Measurements from ENCODE around the gene SMIM5. TPM values are rescaled to one million over a fixed set of nuclear protein-coding genes. Genes with fewer than 3 reads are reported as not detected.

SMIM5 gene
- total and polyA plus RNA-seq, 2 donors (not counting 3 experiments of a cell fraction or from before 2014, with no cell fraction given): not detected

DNA sequence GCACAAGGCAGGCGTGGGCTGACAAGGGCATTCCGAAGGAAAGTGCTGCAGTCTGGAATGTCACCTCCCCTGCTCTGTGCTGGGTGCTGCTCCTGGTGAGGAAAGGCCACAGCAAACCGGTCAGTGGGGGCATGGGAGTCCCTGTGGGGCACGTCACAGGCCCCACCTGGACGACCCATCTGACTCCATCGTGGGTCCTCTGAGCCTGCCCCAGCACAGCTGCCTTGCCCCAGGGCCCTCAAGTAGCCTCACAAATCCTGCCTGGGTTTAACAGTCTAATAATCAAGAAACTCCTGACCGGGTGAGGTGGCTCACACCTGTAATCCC, 48.4 kb upstream of the SMIM5 start:
- no peak overlapping the region for H3K9ac ChIP-seq (replicated peaks; ENCODE audit: extremely low read depth, insufficient read depth, low read length)
- H3K9me3 ChIP-seq (replicated peaks; ENCODE audit: control insufficient read depth, insufficient read depth, low read length): no peaks in the 10 kb centered on the region
- no TSS peak for BruUV-seq (replicated peaks)
- CTCF ChIA-PET: no interaction called here
- H3K9me1 ChIP-seq (replicated peaks; ENCODE audit: control insufficient read depth, extremely low read depth, insufficient read depth, low read length): no peaks in the 10 kb centered on the region
- intact Hi-C loops (cut with micrococcal nuclease): no loop called here
- no peak overlapping the region for H2AFZ ChIP-seq (ENCODE audit: low read depth, low read length)
- TF ChIP-seq, protein P1, sequence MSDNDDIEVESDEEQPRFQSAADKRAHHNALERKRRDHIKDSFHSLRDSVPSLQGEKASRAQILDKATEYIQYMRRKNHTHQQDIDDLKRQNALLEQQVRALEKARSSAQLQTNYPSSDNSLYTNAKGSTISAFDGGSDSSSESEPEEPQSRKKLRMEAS (IDR thresholded peaks at IDR 0.05; ENCODE audit: insufficient read depth, insufficient read length): no peak
- TF ChIP-seq GATA2 (IDR thresholded peaks at IDR 0.05; ENCODE audit: insufficient read depth, insufficient read length, low read depth, low read length) (no peak), JUN (IDR thresholded peaks at IDR 0.05; ENCODE audit: borderline replicate concordance, insufficient read depth, insufficient read length, low read depth) (no peak), POLR2A (IDR thresholded peaks at IDR 0.05; ENCODE audit: low read depth, low read length) (no peak), POLR2AphosphoS5 (IDR thresholded peaks at IDR 0.05; ENCODE audit: insufficient read depth, low read depth, low read length) (no peak), MYC (IDR thresholded peaks at IDR 0.05; ENCODE audit: low read depth, low read length) (no peak)
- H3K4me1 ChIP-seq (ENCODE audit: control insufficient read depth, extremely low read depth, insufficient read depth, low read length): peaks cover 3% of the 10 kb centered on the region
- H3K27ac ChIP-seq (ENCODE audit: insufficient read depth, low read depth, low read length): no peak overlapping the region
- POLR2A ChIA-PET: no interaction called here
- H3K36me3 ChIP-seq (ENCODE audit: control insufficient read depth in 2 of 2, extremely low read depth in 1 of 2, insufficient read depth in 2 of 2, low read length in 2 of 2): no peaks in the 10 kb centered on the region
- DNase-seq (ENCODE audit: low read depth, low spot score) (no peak), FAIRE-seq (no peak)
- H3K4me2 ChIP-seq (ENCODE audit: insufficient read depth, low read length): no peak overlapping the region
- H3K27me3 ChIP-seq (ENCODE audit: control insufficient read depth in 2 of 2, insufficient read depth in 2 of 2, low read length in 2 of 2): no peaks in the 10 kb centered on the region
- H4K20me1 ChIP-seq (replicated peaks; ENCODE audit: control insufficient read depth, extremely low read depth, insufficient read depth, low read length): no peaks in the 10 kb centered on the region
- dilution Hi-C loops (cut with MboI; ENCODE audit: extremely low pct_ligation_motif_present, low sequenced_read_pairs): no loop called here
- no peaks in the 10 kb centered on the region for H3K79me2 ChIP-seq (ENCODE audit: control insufficient read depth, insufficient read depth, low read length)
- H3K4me3 ChIP-seq (replicated peaks in 1 of 3; ENCODE audit: insufficient read depth in 1 of 3, low read depth in 1 of 3, low read length in 3 of 3): no peak overlapping the region

DNA sequence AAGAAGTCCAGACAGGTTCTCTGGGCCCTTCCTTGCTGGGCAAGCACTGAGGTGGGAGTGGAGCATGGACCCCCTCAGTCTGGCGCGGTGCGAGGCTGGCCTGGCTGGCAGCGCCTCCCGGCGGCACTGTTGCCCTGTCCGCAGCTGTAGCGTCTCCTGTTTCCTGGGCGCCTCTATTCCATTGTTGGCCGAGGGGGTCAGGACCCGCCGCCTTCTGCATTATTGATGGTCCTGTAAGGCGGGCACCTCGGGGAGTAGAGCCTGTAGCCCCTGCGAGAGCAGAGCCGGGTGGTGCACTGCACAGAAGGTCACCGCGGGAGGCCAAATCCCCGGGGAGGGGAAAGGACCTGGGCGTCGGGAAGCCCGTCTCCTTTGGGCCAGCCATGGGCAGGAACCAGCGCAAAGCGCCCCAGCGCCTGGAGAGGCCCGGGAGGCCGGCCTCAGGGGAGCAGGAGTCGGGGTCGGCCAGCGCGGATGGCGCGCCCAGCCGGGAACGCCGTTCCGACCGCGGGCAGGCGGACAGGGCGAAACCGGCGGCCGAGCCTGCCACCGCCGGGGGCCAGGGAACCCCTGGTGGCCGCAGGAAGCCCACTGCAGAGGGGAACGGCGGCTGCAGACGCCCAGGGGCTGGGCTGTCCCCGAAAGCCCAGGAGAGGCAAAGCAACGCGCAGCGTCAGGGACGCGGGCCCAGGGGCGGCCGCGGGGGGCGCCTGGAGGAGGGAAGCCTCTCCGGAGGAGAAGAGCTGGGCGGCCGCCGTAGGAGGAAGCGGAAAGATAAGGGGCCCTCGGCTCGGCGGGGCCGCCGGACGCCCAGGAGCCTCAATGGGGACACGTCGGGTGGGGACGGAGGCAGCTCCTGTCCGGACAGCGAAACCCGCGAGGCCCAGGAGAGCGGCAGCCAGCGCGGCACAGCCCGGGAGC, 45.3 kb upstream of the SMIM5 start, which contains the start of gene MYO15B:
MYO15B (plus strand) TSS at position 126 of the 921 bp plus-strand sequence; CDS start at position 384, 258 bp downstream.
- DNase-seq (ENCODE audit: low read depth, low spot score): peak; percentile 40
- peak within 1 kb of the TSS; percentile 95 for H2AFZ ChIP-seq (ENCODE audit: low read depth, low read length)
- CTCF ChIA-PET: interaction anchor here (0.6 to 1.4 kb wide), 12 partner anchors 10 to 160 kb away, joined by 3 to 13 read pairs (median 4); partner anchors contain the start of gene TSEN54
- TF ChIP-seq EZH2 (IDR thresholded peaks at IDR 0.05; ENCODE audit: borderline replicate concordance, low read depth, low read length, severe bottlenecking) (no peak), GATA2 (IDR thresholded peaks at IDR 0.05; ENCODE audit: insufficient read depth, insufficient read length, low read depth, low read length) (no peak), POLR2AphosphoS5 (IDR thresholded peaks at IDR 0.05; ENCODE audit: insufficient read depth, low read depth, low read length) (peak; percentile 47), MYC (IDR thresholded peaks at IDR 0.05; ENCODE audit: low read depth, low read length) (no peak), POLR2A (IDR thresholded peaks at IDR 0.05; ENCODE audit: low read depth, low read length) (peak; percentile 54)
- TF ChIP-seq, protein P1 (IDR thresholded peaks at IDR 0.05; ENCODE audit: insufficient read depth, insufficient read length): no peak
- TF ChIP-seq, protein P2, sequence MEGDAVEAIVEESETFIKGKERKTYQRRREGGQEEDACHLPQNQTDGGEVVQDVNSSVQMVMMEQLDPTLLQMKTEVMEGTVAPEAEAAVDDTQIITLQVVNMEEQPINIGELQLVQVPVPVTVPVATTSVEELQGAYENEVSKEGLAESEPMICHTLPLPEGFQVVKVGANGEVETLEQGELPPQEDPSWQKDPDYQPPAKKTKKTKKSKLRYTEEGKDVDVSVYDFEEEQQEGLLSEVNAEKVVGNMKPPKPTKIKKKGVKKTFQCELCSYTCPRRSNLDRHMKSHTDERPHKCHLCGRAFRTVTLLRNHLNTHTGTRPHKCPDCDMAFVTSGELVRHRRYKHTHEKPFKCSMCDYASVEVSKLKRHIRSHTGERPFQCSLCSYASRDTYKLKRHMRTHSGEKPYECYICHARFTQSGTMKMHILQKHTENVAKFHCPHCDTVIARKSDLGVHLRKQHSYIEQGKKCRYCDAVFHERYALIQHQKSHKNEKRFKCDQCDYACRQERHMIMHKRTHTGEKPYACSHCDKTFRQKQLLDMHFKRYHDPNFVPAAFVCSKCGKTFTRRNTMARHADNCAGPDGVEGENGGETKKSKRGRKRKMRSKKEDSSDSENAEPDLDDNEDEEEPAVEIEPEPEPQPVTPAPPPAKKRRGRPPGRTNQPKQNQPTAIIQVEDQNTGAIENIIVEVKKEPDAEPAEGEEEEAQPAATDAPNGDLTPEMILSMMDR (IDR thresholded peaks at IDR 0.05; ENCODE audit: extremely low read depth in 1 of 2, insufficient read depth in 1 of 2, low read depth in 1 of 2, low read length in 2 of 2): peak; percentile 45 to 49
- BruUV-seq (replicated peaks): no TSS peak
- H3K4me2 ChIP-seq (ENCODE audit: insufficient read depth, low read length): peak within 1 kb of the TSS; percentile 54
- no peaks in the 10 kb centered on the region for H3K27me3 ChIP-seq (ENCODE audit: control insufficient read depth in 2 of 2, insufficient read depth in 2 of 2, low read length in 2 of 2)
- H3K9me1 ChIP-seq (replicated peaks; ENCODE audit: control insufficient read depth, extremely low read depth, insufficient read depth, low read length): no peaks in the 10 kb centered on the region
- FAIRE-seq: peak; percentile 76
- H3K9me3 ChIP-seq (replicated peaks; ENCODE audit: control insufficient read depth, insufficient read depth, low read length): no peaks in the 10 kb centered on the region
- POLR2A ChIA-PET: no interaction called here
- H3K27ac ChIP-seq (ENCODE audit: insufficient read depth, low read depth, low read length): peak within 1 kb of the TSS; percentile 68
- dilution Hi-C loops (cut with MboI; ENCODE audit: extremely low pct_ligation_motif_present, low sequenced_read_pairs): no loop called here
- no peaks in the 10 kb centered on the region for H4K20me1 ChIP-seq (replicated peaks; ENCODE audit: control insufficient read depth, extremely low read depth, insufficient read depth, low read length)
- peak within 1 kb of the TSS; percentile 75 for H3K9ac ChIP-seq (replicated peaks; ENCODE audit: extremely low read depth, insufficient read depth, low read length)
- intact Hi-C loops (cut with micrococcal nuclease): loop anchor here (2.0 kb wide), 1 partner anchor 63 kb away; the partner anchor contains the start of gene LLGL2
- no peaks in the 10 kb centered on the region for H3K36me3 ChIP-seq (ENCODE audit: control insufficient read depth in 2 of 2, extremely low read depth in 1 of 2, insufficient read depth in 2 of 2, low read length in 2 of 2)
- peak within 1 kb of the TSS; percentile 42 to 56 (median 55) for H3K4me3 ChIP-seq (replicated peaks in 1 of 3; ENCODE audit: insufficient read depth in 1 of 3, low read depth in 1 of 3, low read length in 3 of 3)
- no peaks in the 10 kb centered on the region for H3K79me2 ChIP-seq (ENCODE audit: control insufficient read depth, insufficient read depth, low read length)
- H3K4me1 ChIP-seq (ENCODE audit: control insufficient read depth, extremely low read depth, insufficient read depth, low read length): peaks cover 3% of the 10 kb centered on the region
